H1 (cell line): ENCODE results near the gene SMYD5. TPM values are rescaled to one million over a fixed set of nuclear protein-coding genes. Genes with fewer than 3 reads are reported as not detected.
A peak's percentile ranks its signal among the peaks of the same experiment; 100 is the strongest.

Source experiments
- BACH1 ChIP-seq: IDR thresholded peaks from 2 replicates; pipeline ENCODE4 v1.6.1; 2012; ENCODE audit warnings: low read length, improper control_type of control experiment
- CHD2 ChIP-seq: IDR thresholded peaks from 2 replicates; pipeline ENCODE4 v1.6.1; 2012; ENCODE audit warnings: low read length, improper control_type of control experiment
- CREB1 ChIP-seq: IDR thresholded peaks from 2 replicates; pipeline ENCODE4 v1.6.1; 2012; ENCODE audit warnings: inconsistent platforms
- E2F6 ChIP-seq: IDR thresholded peaks from 2 replicates; pipeline ENCODE4 v1.6.1; 2012; ENCODE audit warnings: inconsistent platforms
- EZH2 ChIP-seq: fragments of 200-600 bp; sonication (generic); IDR thresholded peaks from 2 replicates; pipeline ENCODE4 v1.7.1; 2012; ENCODE audit warnings: low read depth, mild to moderate bottlenecking, moderate library complexity, low read length, inconsistent platforms; ENCODE audit not compliant: severe bottlenecking
- GABPA ChIP-seq: IDR thresholded peaks from 2 replicates; pipeline ENCODE4 v1.6.1; 2011; ENCODE audit warnings: mild to moderate bottlenecking, low read length, moderate library complexity, borderline replicate concordance; ENCODE audit not compliant: insufficient read depth
- GTF2F1 ChIP-seq: IDR thresholded peaks from 2 replicates; pipeline ENCODE4 v1.6.1; 2012; ENCODE audit warnings: low read depth, low read length, improper control_type of control experiment, borderline replicate concordance
- HDAC2 ChIP-seq, 2 experiments: fragments of 300-600 bp in 1 of 2; sonication (generic) in 1 of 2; IDR thresholded peaks; 2 replicates each; pipeline ENCODE4 v1.6.1; 2011 to 2012; ENCODE audit warnings: low read depth in 2 of 2, low read length in 2 of 2, mild to moderate bottlenecking in 2 of 2, moderate library complexity in 2 of 2, borderline replicate concordance in 1 of 2, inconsistent platforms in 1 of 2
- HDAC6 ChIP-seq: IDR thresholded peaks from one replicate; pipeline ENCODE4 v1.7.1; 2012; ENCODE audit warnings: low read depth, mild to moderate bottlenecking, inconsistent platforms, low read length, moderate library complexity
- JUN ChIP-seq: IDR thresholded peaks from 2 replicates; pipeline ENCODE4 v1.6.1; 2011; ENCODE audit warnings: low read depth, mild to moderate bottlenecking, improper control_type of control experiment, low read length
- NANOG ChIP-seq: IDR thresholded peaks from 2 replicates; pipeline ENCODE4 v1.6.1; 2011; ENCODE audit warnings: low read length, low read depth, mild to moderate bottlenecking, inconsistent platforms; ENCODE audit not compliant: insufficient read depth, poor library complexity, severe bottlenecking
- PHF8 ChIP-seq: fragments of 200-600 bp; sonication (generic); conservative IDR thresholded peaks from 2 replicates; pipeline ENCODE4 v1.7.1; 2012; ENCODE audit warnings: low read depth, mild to moderate bottlenecking, inconsistent platforms, low read length, moderate library complexity
- RAD21 ChIP-seq, 2 experiments: IDR thresholded peaks in 1 of 2; conservative IDR thresholded peaks in 1 of 2; 2 replicates each; pipeline ENCODE4 v1.6.1; 2011; ENCODE audit warnings: low read depth in 2 of 2, low read length in 2 of 2, improper control_type of control experiment in 1 of 2, inconsistent platforms in 1 of 2, mild to moderate bottlenecking in 1 of 2, moderate library complexity in 1 of 2
- RBBP5 ChIP-seq: IDR thresholded peaks from 2 replicates; pipeline ENCODE4 v1.7.1; 2012; ENCODE audit warnings: low read depth, mild to moderate bottlenecking, inconsistent platforms, low read length, moderate library complexity, borderline replicate concordance
- SIX5 ChIP-seq: IDR thresholded peaks from 2 replicates; pipeline ENCODE4 v1.6.1; 2011; ENCODE audit warnings: mild to moderate bottlenecking, low read depth, low read length
- polyA plus RNA-seq, 7 experiments: library from polyadenylated mRNA; depleted of rRNA in 3 of 7; stranded (reverse) in 5 of 7; unstranded in 2 of 7; fragments of >200 nt in 5 of 7; fragments of 200-250 nt in 2 of 7; gene quantifications; 1 replicate in 5 of 7; 2 replicates in 1 of 7; 4 replicates in 1 of 7; pipeline versions ENCODE4 v1.2.1 to v1.2.3, GENCODE V29; 2011 to 2013; ENCODE audit warnings: missing spikeins in 2 of 7, mixed read lengths in 2 of 7
- total RNA-seq: library from RNA; stranded (reverse); fragmentation: NEBNext Ultra II Directional; extraction: Animal tissue kit (Norgen Biotek cat#: 25700); gene quantifications from 2 replicates; pipeline ENCODE4 v1.2.1, GENCODE V29; 2021
- TF ChIP-seq, protein P1 (sequence below): IDR thresholded peaks from 2 replicates; pipeline ENCODE4 v1.6.1; 2012; ENCODE audit warnings: low read length, inconsistent platforms

SMYD5 gene
- total and polyA plus RNA-seq, 2 of the 8 experiments (the other 6 are each of a cell fraction or from before 2014, with no cell fraction given), result 35.2 to 56.7 TPM

DNA sequence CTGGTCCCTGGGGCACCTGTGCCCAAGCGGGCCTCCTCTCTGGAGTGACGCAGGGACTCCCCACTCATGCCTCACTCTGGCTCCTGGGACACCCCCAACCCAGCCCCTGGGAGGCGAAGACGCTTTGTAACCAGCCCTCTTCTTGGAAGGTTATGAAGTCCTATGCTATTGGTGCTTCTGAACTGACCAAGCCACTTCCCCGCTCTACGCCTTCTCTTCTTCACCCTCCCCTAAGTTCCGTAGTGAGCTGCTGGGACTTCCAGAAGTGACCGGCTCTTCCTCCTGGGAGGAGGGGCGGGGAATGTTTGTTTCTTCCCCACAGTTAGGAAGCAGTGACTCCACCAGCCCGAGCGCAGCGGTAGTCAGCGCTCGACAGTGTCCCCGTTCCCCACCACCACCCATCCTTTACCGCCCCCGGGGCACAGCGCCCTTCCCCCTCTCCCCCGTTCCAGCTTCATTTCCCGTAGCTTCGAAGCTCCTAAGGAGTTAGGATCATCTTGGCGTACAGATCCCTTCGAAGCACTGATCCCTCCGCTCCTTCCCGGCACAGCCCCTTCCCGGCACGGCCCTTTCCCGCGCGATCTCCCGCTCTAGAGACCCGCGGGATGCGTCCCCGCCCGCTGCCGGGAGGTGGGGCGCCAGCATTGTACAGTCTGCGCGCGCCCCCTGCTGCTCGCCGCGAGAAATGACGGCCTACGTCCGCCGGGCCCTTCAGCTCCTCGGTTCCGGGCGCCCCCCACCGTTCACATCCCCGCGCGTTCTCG lies 37.0 kb upstream of the SMYD5 start (continued):
- TF ChIP-seq SIX5 (no peak), PHF8 (no peak), GTF2F1 (no peak), CHD2 (peak; percentile 84), GABPA (no peak), HDAC6 (no peak), BACH1 (no peak; the same call in 1 of the 2 replicates), HDAC2 (IDR thresholded peaks at IDR 0.05; ENCODE audit: borderline replicate concordance in 1 of 2, low read depth in 2 of 2, low read length in 2 of 2) (0 out of 4 replicates have a peak, but pooled peaks of 1 of the 2 experiments have one; percentile 29), EZH2 (no peak), JUN (no peak), E2F6 (peak; percentile 91), RAD21 (IDR thresholded peaks at IDR 0.05 in 1 of 2, conservative IDR thresholded peaks at IDR 0.05 in 1 of 2; ENCODE audit: low read depth in 2 of 2, low read length in 2 of 2) (peak; percentile 87 to 90), NANOG (no peak), CREB1 (peak; percentile 71; the same call in 1 of the 2 replicates), RBBP5 (peak; percentile 76; the same call in 1 of the 2 replicates)
- TF ChIP-seq, protein P1, sequence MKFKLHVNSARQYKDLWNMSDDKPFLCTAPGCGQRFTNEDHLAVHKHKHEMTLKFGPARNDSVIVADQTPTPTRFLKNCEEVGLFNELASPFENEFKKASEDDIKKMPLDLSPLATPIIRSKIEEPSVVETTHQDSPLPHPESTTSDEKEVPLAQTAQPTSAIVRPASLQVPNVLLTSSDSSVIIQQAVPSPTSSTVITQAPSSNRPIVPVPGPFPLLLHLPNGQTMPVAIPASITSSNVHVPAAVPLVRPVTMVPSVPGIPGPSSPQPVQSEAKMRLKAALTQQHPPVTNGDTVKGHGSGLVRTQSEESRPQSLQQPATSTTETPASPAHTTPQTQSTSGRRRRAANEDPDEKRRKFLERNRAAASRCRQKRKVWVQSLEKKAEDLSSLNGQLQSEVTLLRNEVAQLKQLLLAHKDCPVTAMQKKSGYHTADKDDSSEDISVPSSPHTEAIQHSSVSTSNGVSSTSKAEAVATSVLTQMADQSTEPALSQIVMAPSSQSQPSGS, result no peak
